ENCODE measurements around the gene ATP8A2.

DNA sequence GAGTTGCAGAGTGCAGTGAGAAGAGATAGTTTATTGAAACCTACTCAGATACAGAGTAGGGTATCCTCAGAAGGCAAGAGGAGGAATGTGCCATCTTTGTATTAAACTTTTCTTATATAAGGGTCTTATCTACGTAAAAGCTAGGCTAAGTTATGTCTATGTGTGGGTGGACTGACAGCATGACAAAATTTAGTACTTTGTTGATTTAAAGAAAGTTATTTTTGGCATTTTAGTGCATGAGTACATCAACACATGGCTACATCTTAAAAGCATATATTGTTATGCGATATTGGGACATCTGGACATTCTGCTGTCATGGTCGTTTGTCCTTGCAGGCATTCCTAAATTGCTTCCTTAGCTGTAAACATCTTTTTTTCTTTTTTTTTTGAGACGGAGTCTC is 19.0 kb upstream of the ATP8A2 start:
- TF ChIP-seq, protein P1, sequence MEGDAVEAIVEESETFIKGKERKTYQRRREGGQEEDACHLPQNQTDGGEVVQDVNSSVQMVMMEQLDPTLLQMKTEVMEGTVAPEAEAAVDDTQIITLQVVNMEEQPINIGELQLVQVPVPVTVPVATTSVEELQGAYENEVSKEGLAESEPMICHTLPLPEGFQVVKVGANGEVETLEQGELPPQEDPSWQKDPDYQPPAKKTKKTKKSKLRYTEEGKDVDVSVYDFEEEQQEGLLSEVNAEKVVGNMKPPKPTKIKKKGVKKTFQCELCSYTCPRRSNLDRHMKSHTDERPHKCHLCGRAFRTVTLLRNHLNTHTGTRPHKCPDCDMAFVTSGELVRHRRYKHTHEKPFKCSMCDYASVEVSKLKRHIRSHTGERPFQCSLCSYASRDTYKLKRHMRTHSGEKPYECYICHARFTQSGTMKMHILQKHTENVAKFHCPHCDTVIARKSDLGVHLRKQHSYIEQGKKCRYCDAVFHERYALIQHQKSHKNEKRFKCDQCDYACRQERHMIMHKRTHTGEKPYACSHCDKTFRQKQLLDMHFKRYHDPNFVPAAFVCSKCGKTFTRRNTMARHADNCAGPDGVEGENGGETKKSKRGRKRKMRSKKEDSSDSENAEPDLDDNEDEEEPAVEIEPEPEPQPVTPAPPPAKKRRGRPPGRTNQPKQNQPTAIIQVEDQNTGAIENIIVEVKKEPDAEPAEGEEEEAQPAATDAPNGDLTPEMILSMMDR (IDR thresholded peaks at IDR 0.05), result no peak
- TF ChIP-seq EP300 (IDR thresholded peaks at IDR 0.05) (no peak), POLR2AphosphoS5 (IDR thresholded peaks at IDR 0.05) (no peak)

Measured in upper lobe of left lung (tissue), 4 donors.